Choroid plexus epithelial cell (primary cell): ENCODE data around the gene MVB12B.
"Not testable (repeated sequence)": the region's sequence is repeated elsewhere in the genome, so short reads cannot be mapped to it uniquely, and the experiment has no call there.

Experiments
- DNase-seq: peaks from one replicate; pipeline ENCODE4 v3.0.0-alpha.2; 2010; ENCODE audit warnings: low read depth
- H3K4me3 ChIP-seq: 2 replicates; pipeline ENCODE4 v1.5.1; 2011; ENCODE audit warnings: low read depth, mild to moderate bottlenecking, control low read depth, low read length, moderate library complexity
- CTCF ChIP-seq: conservative IDR thresholded peaks from 2 replicates; pipeline ENCODE4 v1.5.1; 2011; ENCODE audit warnings: low read depth, mild to moderate bottlenecking, control low read depth, inconsistent platforms, low read length, moderate library complexity

The MVB12B gene

DNA sequence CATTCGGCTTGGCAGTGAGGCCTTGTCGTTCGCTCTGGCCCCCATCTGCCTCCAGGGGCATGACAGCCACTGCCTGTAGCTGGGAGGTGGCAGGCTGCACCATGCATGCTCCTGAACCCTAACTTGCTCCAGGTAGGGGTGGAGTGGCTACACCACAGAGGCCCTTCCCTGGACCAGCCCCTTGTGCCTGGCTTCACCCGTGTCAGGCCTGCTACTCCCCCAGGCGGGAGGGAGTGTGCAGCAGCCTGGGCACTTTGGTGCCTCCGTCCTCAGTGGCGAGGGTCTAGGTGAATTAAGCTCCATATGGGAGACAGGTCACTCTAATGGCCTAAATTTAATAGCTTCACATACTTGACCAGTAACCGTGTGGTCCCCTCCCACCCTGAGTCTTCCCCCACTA lies 227.7 kb downstream of the MVB12B start:
- H3K4me3 ChIP-seq = no peak overlapping the region
- DNase-seq = no peak
- TF ChIP-seq CTCF = no peak

- not testable (repeated sequence) for H3K4me3 ChIP-seq, DNase-seq
- TF ChIP-seq CTCF = peak; percentile 38
Observed at GRCh38 chr9:126555421-126555820, 228.8 kb downstream of the MVB12B start.
